Measurements from ENCODE around the gene DPP9.

Gene DPP9

DNA sequence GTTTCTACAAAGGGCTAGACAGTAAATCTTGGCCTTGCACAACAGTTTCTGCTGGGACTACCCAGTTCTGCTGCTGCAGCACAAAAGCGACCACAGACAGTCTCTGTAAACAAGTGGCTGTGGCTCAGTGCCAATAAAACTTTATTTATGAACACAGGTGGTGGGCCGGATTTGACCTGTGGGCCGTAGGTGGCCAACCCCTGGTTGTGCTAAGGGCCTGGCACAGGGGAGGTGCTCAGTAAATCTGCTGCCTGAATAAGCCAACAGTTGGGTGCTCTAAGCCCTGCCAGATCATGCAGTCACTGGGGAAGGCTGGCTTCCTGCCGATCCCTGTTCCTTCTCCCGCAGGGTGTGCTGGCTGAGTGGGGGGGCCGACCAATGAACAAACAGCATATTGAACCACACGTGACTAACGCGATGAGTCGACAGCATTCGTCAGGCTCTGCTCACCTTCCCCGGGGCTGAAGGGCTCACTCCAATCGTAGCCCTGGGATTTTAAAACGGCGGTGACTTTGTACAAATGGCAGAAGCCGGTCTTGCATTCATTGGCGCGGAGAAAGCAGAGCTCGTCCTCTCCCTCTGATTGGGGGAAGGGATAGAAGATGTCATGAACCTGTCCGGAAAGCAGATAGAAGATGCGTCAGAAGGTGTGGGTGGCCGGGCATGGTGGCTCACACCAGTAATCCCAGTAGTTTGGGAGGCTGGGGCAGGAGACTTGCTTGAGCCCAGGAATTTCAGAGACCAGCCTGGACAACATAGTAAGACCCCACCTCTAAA lies 29.2 kb downstream of the DPP9 start:
- no peak overlapping the region for H3K4me3 ChIP-seq
- no peaks in the 10 kb centered on the region for H3K27me3 ChIP-seq
- intact Hi-C loops (cut with DNase I; ENCODE audit: low total_unique reads) = no loop called here
- no peak overlapping the region for H3K27ac ChIP-seq
- no peak for DNase-seq
- peaks cover 87 to 99% (median 92%) of the 10 kb centered on the region in 3 donors for H3K36me3 ChIP-seq
- peaks cover 0 to 11% (median 0%) of the 10 kb centered on the region in 4 donors for H3K4me1 ChIP-seq
- TF ChIP-seq, protein P1, sequence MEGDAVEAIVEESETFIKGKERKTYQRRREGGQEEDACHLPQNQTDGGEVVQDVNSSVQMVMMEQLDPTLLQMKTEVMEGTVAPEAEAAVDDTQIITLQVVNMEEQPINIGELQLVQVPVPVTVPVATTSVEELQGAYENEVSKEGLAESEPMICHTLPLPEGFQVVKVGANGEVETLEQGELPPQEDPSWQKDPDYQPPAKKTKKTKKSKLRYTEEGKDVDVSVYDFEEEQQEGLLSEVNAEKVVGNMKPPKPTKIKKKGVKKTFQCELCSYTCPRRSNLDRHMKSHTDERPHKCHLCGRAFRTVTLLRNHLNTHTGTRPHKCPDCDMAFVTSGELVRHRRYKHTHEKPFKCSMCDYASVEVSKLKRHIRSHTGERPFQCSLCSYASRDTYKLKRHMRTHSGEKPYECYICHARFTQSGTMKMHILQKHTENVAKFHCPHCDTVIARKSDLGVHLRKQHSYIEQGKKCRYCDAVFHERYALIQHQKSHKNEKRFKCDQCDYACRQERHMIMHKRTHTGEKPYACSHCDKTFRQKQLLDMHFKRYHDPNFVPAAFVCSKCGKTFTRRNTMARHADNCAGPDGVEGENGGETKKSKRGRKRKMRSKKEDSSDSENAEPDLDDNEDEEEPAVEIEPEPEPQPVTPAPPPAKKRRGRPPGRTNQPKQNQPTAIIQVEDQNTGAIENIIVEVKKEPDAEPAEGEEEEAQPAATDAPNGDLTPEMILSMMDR (IDR thresholded peaks at IDR 0.05) = no peak
- H3K9me3 ChIP-seq = no peaks in the 10 kb centered on the region

GRCh38 chr19:4693471-4694121 lies 30.0 kb downstream of the DPP9 start:
- no peaks in the 10 kb centered on the region for H3K27me3 ChIP-seq
- H3K4me1 ChIP-seq = peaks cover 0 to 11% (median 0%) of the 10 kb centered on the region in 4 donors
- peaks cover 91 to 99% (median 94%) of the 10 kb centered on the region in 3 donors for H3K36me3 ChIP-seq
- no peak for DNase-seq
- no peak overlapping the region for H3K4me3 ChIP-seq
- TF ChIP-seq, protein P1 (IDR thresholded peaks at IDR 0.05) = no peak
- H3K27ac ChIP-seq = no peak overlapping the region
- intact Hi-C loops (cut with DNase I; ENCODE audit: low total_unique reads) = no loop called here
- no peaks in the 10 kb centered on the region for H3K9me3 ChIP-seq

DNA sequence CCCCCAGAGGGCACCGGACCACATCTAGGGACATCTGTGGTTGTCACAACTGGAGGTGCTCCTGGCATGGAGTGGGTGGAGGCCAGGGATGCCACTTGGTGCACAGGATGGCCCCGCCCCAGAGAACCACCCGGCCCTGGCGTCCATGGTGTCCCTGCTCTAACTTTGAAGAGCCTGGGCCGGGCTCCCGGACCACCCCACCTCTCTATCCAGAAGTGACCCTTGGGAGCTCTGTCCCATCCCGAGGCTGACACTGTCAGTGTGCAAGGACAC lies 30.6 kb downstream of the DPP9 start:
- TF ChIP-seq, protein P1 (IDR thresholded peaks at IDR 0.05) = no peak
- intact Hi-C loops (cut with DNase I; ENCODE audit: low total_unique reads) = no loop called here
- Histone ChIP-seq H3K9me3 (no peaks in the 10 kb centered on the region), H3K4me1 (peaks cover 0 to 11% (median 0%) of the 10 kb centered on the region in 4 donors), H3K36me3 (peaks cover 91 to 99% (median 94%) of the 10 kb centered on the region in 3 donors), H3K4me3 (no peak overlapping the region), H3K27ac (no peak overlapping the region), H3K27me3 (no peaks in the 10 kb centered on the region)
- no peak for DNase-seq

- H3K4me3 ChIP-seq = no peak overlapping the region
- intact Hi-C loops (cut with DNase I; ENCODE audit: low total_unique reads) = no loop called here
- peaks cover 91 to 99% (median 94%) of the 10 kb centered on the region in 3 donors for H3K36me3 ChIP-seq
- peaks cover 0 to 11% (median 0%) of the 10 kb centered on the region in 4 donors for H3K4me1 ChIP-seq
- TF ChIP-seq, protein P1 (IDR thresholded peaks at IDR 0.05) = no peak
- H3K9me3 ChIP-seq = no peaks in the 10 kb centered on the region
- H3K27ac ChIP-seq = no peak overlapping the region
- DNase-seq = peak in 1 of 2 donors; percentile 61
- no peaks in the 10 kb centered on the region for H3K27me3 ChIP-seq
These were observed 31.2 kb downstream of the DPP9 start for GRCh38 chr19:4692251-4693077.

GRCh38 chr19:4691373-4691772 lies 32.3 kb downstream of the DPP9 start:
- TF ChIP-seq, protein P1 (IDR thresholded peaks at IDR 0.05) = no peak
- intact Hi-C loops (cut with DNase I; ENCODE audit: low total_unique reads) = no loop called here
- no peaks in the 10 kb centered on the region for H3K9me3 ChIP-seq
- no peak overlapping the region for H3K4me3 ChIP-seq
- peak; percentile 47 to 69 for DNase-seq
- H3K4me1 ChIP-seq = peaks cover 0 to 6% (median 0%) of the 10 kb centered on the region in 4 donors
- no peak overlapping the region for H3K27ac ChIP-seq
- peaks cover 91 to 99% (median 94%) of the 10 kb centered on the region in 3 donors for H3K36me3 ChIP-seq
- H3K27me3 ChIP-seq = no peaks in the 10 kb centered on the region
